ENCODE measurements around the gene INTS3. TPM values are rescaled to one million over a fixed set of nuclear protein-coding genes. Genes with fewer than 3 reads are reported as not detected.

INTS3 gene
- total and polyA plus RNA-seq, 2 donors (not counting 3 experiments of a cell fraction or from before 2014, with no cell fraction given) = 61.9 to 63.1 TPM

GRCh38 chr1:153779781-153780541 is 52.1 kb downstream of the INTS3 start:
- no peak overlapping the region for H3K9ac ChIP-seq (replicated peaks; ENCODE audit: extremely low read depth, insufficient read depth, low read length)
- DNase-seq (ENCODE audit: low read depth, low spot score) = peak; percentile 59
- ChIA-PET CTCF (interaction anchor here (1.2 kb wide), 2 partner anchors 9 to 183 kb away, joined by 3 to 4 read pairs; partner anchors contain the start of gene SLC39A1), POLR2A (no interaction called here)
- intact Hi-C loops (cut with micrococcal nuclease) (no loop called here), dilution Hi-C loops (cut with MboI; ENCODE audit: extremely low pct_ligation_motif_present, low sequenced_read_pairs) (no loop called here)
- H2AFZ ChIP-seq (ENCODE audit: low read depth, low read length) = no peak overlapping the region
- peaks cover 28% of the 10 kb centered on the region for H3K4me1 ChIP-seq (ENCODE audit: control insufficient read depth, extremely low read depth, insufficient read depth, low read length)
- no peaks in the 10 kb centered on the region for H4K20me1 ChIP-seq (replicated peaks; ENCODE audit: control insufficient read depth, extremely low read depth, insufficient read depth, low read length)
- H3K79me2 ChIP-seq (ENCODE audit: control insufficient read depth, insufficient read depth, low read length) = no peaks in the 10 kb centered on the region
- no peak overlapping the region for H3K4me3 ChIP-seq (replicated peaks in 1 of 3; ENCODE audit: insufficient read depth in 1 of 3, low read depth in 1 of 3, low read length in 3 of 3)
- BruUV-seq (replicated peaks) = no TSS peak
- H3K9me1 ChIP-seq (replicated peaks; ENCODE audit: control insufficient read depth, extremely low read depth, insufficient read depth, low read length) = no peaks in the 10 kb centered on the region
- H3K27me3 ChIP-seq (ENCODE audit: control insufficient read depth in 2 of 2, insufficient read depth in 2 of 2, low read length in 2 of 2) = no peaks in the 10 kb centered on the region
- TF ChIP-seq GATA2 (IDR thresholded peaks at IDR 0.05; ENCODE audit: insufficient read depth, insufficient read length, low read depth, low read length) (peak; percentile 10), POLR2A (IDR thresholded peaks at IDR 0.05; ENCODE audit: low read depth, low read length) (no peak), FOS (IDR thresholded peaks at IDR 0.05; ENCODE audit: borderline replicate concordance, insufficient read depth, low read length) (no peak), POLR2AphosphoS5 (IDR thresholded peaks at IDR 0.05; ENCODE audit: insufficient read depth, low read depth, low read length) (peak; percentile 42)
- FAIRE-seq = peak; percentile 69
- no peaks in the 10 kb centered on the region for H3K36me3 ChIP-seq (ENCODE audit: control insufficient read depth in 2 of 2, extremely low read depth in 1 of 2, insufficient read depth in 2 of 2, low read length in 2 of 2)
- no peak overlapping the region for H3K27ac ChIP-seq (ENCODE audit: insufficient read depth, low read depth, low read length)
- no peak overlapping the region for H3K4me2 ChIP-seq (ENCODE audit: insufficient read depth, low read length)
- H3K9me3 ChIP-seq (replicated peaks; ENCODE audit: control insufficient read depth, insufficient read depth, low read length) = no peaks in the 10 kb centered on the region

GRCh38 chr1:153780551-153780950 is 52.7 kb downstream of the INTS3 start:
- dilution Hi-C loops (cut with MboI; ENCODE audit: extremely low pct_ligation_motif_present, low sequenced_read_pairs) (no loop called here), intact Hi-C loops (cut with micrococcal nuclease) (no loop called here)
- no peak overlapping the region for H3K9ac ChIP-seq (replicated peaks; ENCODE audit: extremely low read depth, insufficient read depth, low read length)
- BruUV-seq (replicated peaks) = no TSS peak
- CTCF ChIA-PET = interaction anchor here (1.2 kb wide), 2 partner anchors 9 to 183 kb away, joined by 3 to 4 read pairs; partner anchors contain the start of gene SLC39A1
- DNase-seq (ENCODE audit: low read depth, low spot score) (no peak), FAIRE-seq (no peak)
- no peaks in the 10 kb centered on the region for H3K9me1 ChIP-seq (replicated peaks; ENCODE audit: control insufficient read depth, extremely low read depth, insufficient read depth, low read length)
- H3K4me2 ChIP-seq (ENCODE audit: insufficient read depth, low read length) = no peak overlapping the region
- H3K4me3 ChIP-seq (replicated peaks in 1 of 3; ENCODE audit: insufficient read depth in 1 of 3, low read depth in 1 of 3, low read length in 3 of 3) = no peak overlapping the region
- peaks cover 22% of the 10 kb centered on the region for H3K4me1 ChIP-seq (ENCODE audit: control insufficient read depth, extremely low read depth, insufficient read depth, low read length)
- H3K27ac ChIP-seq (ENCODE audit: insufficient read depth, low read depth, low read length) = no peak overlapping the region
- no peaks in the 10 kb centered on the region for H3K9me3 ChIP-seq (replicated peaks; ENCODE audit: control insufficient read depth, insufficient read depth, low read length)
- no peaks in the 10 kb centered on the region for H3K79me2 ChIP-seq (ENCODE audit: control insufficient read depth, insufficient read depth, low read length)
- no peak for TF ChIP-seq EZH2 (IDR thresholded peaks at IDR 0.05; ENCODE audit: borderline replicate concordance, low read depth, low read length, severe bottlenecking)
- no peak for TF ChIP-seq JUN (IDR thresholded peaks at IDR 0.05; ENCODE audit: borderline replicate concordance, insufficient read depth, insufficient read length, low read depth)
- no peak for TF ChIP-seq FOS (IDR thresholded peaks at IDR 0.05; ENCODE audit: borderline replicate concordance, insufficient read depth, low read length)
- no peak for TF ChIP-seq GATA2 (IDR thresholded peaks at IDR 0.05; ENCODE audit: insufficient read depth, insufficient read length, low read depth, low read length)
- TF ChIP-seq MAX (IDR thresholded peaks at IDR 0.05; ENCODE audit: insufficient read depth, insufficient read length) = no peak
- no peak for TF ChIP-seq POLR2A (IDR thresholded peaks at IDR 0.05; ENCODE audit: low read depth, low read length)
- TF ChIP-seq CTCF (IDR thresholded peaks at IDR 0.05; ENCODE audit: extremely low read depth in 1 of 2, insufficient read depth in 1 of 2, low read depth in 1 of 2, low read length in 2 of 2) = no peak
- no peak for TF ChIP-seq POLR2AphosphoS5 (IDR thresholded peaks at IDR 0.05; ENCODE audit: insufficient read depth, low read depth, low read length)
- no peak for TF ChIP-seq MYC (IDR thresholded peaks at IDR 0.05; ENCODE audit: low read depth, low read length)
- no peaks in the 10 kb centered on the region for H3K27me3 ChIP-seq (ENCODE audit: control insufficient read depth in 2 of 2, insufficient read depth in 2 of 2, low read length in 2 of 2)
- H2AFZ ChIP-seq (ENCODE audit: low read depth, low read length) = no peak overlapping the region
- POLR2A ChIA-PET = interaction anchor here (0.6 kb wide), 1 partner anchor 53 kb away, joined by 3 read pairs; the partner anchor contains the start of gene INTS3
- no peaks in the 10 kb centered on the region for H4K20me1 ChIP-seq (replicated peaks; ENCODE audit: control insufficient read depth, extremely low read depth, insufficient read depth, low read length)
- no peaks in the 10 kb centered on the region for H3K36me3 ChIP-seq (ENCODE audit: control insufficient read depth in 2 of 2, extremely low read depth in 1 of 2, insufficient read depth in 2 of 2, low read length in 2 of 2)
